HG02884 (cell line): ENCODE results near the gene ERG28.

Source experiments
- ATAC-seq: cut with Tn5 transposase; IDR thresholded peaks from one replicate; pipeline ENCODE4 v1.9.1; 2021; ENCODE audit warnings: mild to moderate bottlenecking, moderate library complexity; ENCODE audit not compliant: unreplicated experiment

Gene ERG28

GRCh38 chr14:75660238-75660629 lies 442 bp downstream of the ERG28 start:
- ATAC-seq = no peak

GRCh38 chr14:75658957-75659356 lies 1.7 kb downstream of the ERG28 start:
- ATAC-seq = no peak

GRCh38 chr14:75657331-75657730 lies 3.3 kb downstream of the ERG28 start:
- no peak for ATAC-seq

- no peak for ATAC-seq
Measured at GRCh38 chr14:75655235-75655634, 5.4 kb downstream of the ERG28 start.

- ATAC-seq = no peak
Measured at GRCh38 chr14:75654127-75654732, 6.4 kb downstream of the ERG28 start.

GRCh38 chr14:75653563-75653962 lies 7.1 kb downstream of the ERG28 start:
- ATAC-seq = no peak

GRCh38 chr14:75650253-75651058 lies 10.2 kb downstream of the ERG28 start:
- no peak for ATAC-seq

GRCh38 chr14:75649773-75650172 lies 10.9 kb downstream of the ERG28 start:
- no peak for ATAC-seq

- ATAC-seq = no peak
Measured at GRCh38 chr14:75649337-75649736, 11.3 kb downstream of the ERG28 start.

- ATAC-seq = no peak
Measured at GRCh38 chr14:75648066-75648838, 12.4 kb downstream of the ERG28 start.

GRCh38 chr14:75647640-75648039 lies 13.0 kb downstream of the ERG28 start:
- no peak for ATAC-seq

GRCh38 chr14:75646762-75647161 lies 13.9 kb downstream of the ERG28 start:
- ATAC-seq = no peak

GRCh38 chr14:75645056-75645455 lies 15.6 kb downstream of the ERG28 start:
- no peak for ATAC-seq

GRCh38 chr14:75643985-75644384 lies 16.7 kb downstream of the ERG28 start:
- no peak for ATAC-seq

GRCh38 chr14:75640876-75641275 lies 19.8 kb downstream of the ERG28 start:
- no peak for ATAC-seq

- ATAC-seq = no peak
Measured at GRCh38 chr14:75636100-75636692, 24.5 kb downstream of the ERG28 start.

- ATAC-seq = no peak
Measured at GRCh38 chr14:75634848-75635247, 25.8 kb downstream of the ERG28 start.

- ATAC-seq = no peak
Measured at GRCh38 chr14:75631453-75631831, 29.2 kb downstream of the ERG28 start.

GRCh38 chr14:75630695-75631452 lies 29.8 kb downstream of the ERG28 start:
- no peak for ATAC-seq

GRCh38 chr14:75628816-75629215 lies 31.9 kb downstream of the ERG28 start:
- no peak for ATAC-seq

GRCh38 chr14:75627406-75627805 lies 33.3 kb downstream of the ERG28 start:
- no peak for ATAC-seq
